GM20431 (cell line): ENCODE measurements around the gene ZNF831.

Source experiments
- in situ Hi-C: fragments of 300-500 bp; cut with MseI, MboI; formaldehyde crosslinking; loops from one replicate; pipeline ENCODE4 v1.15.0; 2020; ENCODE audit warnings: low sequenced_read_pairs; ENCODE audit not compliant: unreplicated experiment

Gene ZNF831

GRCh38 chr20:59139998-59140397 lies 23.6 kb upstream of the ZNF831 start:
- in situ Hi-C loops: no loop called here

- in situ Hi-C loops: no loop called here
Measured at GRCh38 chr20:59141818-59142581, 21.6 kb upstream of the ZNF831 start.

- in situ Hi-C loops: no loop called here
Measured at GRCh38 chr20:59143326-59143725, 20.3 kb upstream of the ZNF831 start.

- in situ Hi-C loops: no loop called here
Measured at GRCh38 chr20:59144179-59144830, 19.3 kb upstream of the ZNF831 start.

DNA sequence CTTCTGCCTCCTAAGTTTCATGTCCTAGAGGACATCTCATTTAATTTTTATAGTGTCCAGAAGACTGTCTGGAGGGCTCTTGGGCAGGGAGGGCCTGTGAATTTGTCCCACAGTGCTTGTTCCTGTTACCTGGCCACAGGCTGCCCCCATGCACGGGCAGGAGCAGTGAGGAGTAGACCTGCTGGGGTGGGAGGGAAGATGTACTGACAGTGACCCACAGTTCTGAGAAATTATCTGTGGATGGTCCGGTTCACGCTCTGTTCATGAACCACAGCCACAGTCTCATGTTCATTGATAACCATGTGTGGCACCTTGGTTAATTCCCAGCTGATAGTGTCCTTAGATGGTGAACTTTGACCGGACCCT lies 18.8 kb upstream of the ZNF831 start:
- in situ Hi-C loops: no loop called here

- in situ Hi-C loops: no loop called here
Measured at GRCh38 chr20:59145247-59145923, 18.2 kb upstream of the ZNF831 start.

DNA sequence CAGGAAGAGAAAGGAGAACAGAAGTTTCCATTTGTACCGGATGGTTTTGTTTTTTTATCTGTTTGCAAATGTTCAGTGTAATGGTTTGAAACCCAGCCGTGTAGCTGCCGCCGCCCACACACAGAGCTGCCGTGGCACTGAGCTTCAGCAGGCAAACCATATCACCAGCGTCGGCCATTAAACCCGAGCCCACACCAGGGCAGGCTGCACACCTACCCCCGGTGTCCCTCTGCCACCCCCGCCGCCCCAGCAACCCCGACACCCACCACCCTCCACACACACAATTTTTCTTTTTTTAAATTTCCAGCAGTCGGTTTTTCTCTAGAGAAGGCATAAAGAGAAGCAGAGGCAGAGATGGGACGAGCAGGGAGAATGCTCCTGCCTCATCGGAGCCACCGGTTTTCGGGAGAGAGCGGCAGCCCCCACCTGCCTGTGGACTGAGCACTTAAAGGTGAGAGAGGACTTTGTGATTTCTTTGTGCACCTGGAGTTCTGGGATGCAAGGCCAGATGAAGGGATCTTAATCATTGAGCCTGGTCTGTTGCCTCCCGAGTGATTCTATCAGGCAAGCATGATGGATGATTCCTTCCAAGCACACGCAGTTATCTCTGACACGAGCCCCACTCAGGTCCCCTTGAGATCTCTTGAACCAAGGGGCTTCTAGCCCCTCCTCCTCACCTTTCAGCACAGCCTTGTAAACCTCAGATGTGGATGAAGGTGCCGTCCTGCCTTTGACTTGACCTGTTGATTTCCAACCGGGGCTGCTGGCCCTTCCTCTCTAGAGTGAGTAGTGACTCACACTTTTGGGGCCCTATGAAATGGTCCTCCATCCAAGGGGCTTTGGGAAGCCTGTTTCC lies 17.5 kb upstream of the ZNF831 start:
- in situ Hi-C loops: no loop called here

- in situ Hi-C loops: no loop called here
Measured at GRCh38 chr20:59146780-59147565, 16.6 kb upstream of the ZNF831 start.

GRCh38 chr20:59147586-59147985 lies 16.0 kb upstream of the ZNF831 start:
- in situ Hi-C loops: no loop called here

DNA sequence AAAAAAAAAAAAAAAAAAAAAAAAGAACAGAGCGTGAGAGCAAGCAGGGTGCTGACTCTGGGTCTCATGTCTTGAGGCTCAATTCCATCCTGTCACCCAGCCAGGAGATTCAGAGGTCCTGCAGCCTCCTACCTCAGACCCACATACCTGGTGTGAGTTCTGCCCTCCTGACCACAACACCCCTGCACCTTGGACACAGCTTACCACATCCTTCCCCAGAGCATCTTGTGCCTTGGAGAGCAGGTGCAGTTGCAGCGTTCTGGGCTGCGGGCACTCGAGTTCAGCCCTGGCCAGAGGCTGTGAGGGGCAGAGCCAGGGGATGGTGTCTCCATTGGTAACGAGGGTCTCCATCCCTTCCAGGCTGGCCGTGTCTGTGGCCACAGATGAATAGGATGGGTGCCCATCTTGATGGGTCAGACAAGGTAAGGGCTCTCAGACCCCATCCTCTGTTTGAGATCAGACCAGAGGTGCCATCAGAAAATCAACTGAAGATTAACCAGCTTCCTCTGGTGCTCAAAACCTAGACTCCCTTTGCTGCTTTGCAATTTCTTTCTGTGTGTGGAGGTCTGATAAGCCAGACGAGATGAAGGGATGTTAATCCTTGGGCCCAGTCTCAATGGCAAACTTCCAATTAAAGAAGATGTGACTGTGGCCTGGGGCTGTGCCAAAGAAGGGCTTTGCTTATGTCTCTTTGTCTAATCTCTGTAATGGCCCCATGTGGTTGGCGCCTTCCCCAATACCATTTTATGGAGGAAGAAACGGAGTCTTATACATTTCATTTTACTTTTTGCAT lies 14.7 kb upstream of the ZNF831 start:
- in situ Hi-C loops: no loop called here

DNA sequence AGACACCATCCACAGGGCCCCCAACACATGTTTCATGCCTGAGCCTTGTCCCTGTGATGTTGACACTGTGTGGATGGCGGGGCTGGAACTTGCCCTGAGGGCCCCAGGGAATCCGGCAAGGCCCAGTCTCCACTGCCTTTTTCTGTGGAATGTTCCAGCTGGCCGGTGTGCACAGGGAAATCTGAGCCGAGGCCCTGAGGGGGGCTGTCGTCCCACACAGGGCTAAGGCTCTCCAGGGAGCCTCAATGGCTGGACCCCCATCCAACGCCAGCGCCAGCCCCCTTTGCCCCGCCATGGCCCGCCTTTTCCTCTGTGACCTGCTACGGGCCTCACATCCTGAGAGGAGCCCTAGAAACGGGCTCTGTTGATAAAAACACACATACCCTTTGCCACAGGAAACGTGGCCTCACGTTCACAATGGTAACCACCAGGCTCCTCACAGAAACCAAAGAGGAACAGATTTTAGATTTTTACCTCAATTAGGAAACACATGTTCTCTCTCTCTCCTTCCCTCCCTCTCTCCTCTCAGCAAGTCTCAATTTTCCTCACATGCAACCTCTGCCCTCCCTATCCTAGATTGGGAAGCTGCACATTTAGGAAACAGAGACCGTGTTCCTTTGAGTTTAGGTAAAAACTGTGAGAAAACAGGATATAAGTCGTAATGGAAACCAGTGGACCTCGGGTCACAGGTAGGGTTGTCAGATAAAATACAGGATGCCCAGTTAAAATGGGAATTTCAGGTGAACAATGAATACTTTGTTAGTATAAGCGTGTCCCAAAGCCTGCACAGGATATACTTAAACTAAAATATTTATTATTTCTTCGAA lies 13.7 kb upstream of the ZNF831 start:
- in situ Hi-C loops: no loop called here

- in situ Hi-C loops: no loop called here
Measured at GRCh38 chr20:59150821-59151251, 12.8 kb upstream of the ZNF831 start.

- in situ Hi-C loops: no loop called here
Measured at GRCh38 chr20:59151391-59151790, 12.2 kb upstream of the ZNF831 start.

GRCh38 chr20:59151820-59152219 lies 11.8 kb upstream of the ZNF831 start:
- in situ Hi-C loops: no loop called here

DNA sequence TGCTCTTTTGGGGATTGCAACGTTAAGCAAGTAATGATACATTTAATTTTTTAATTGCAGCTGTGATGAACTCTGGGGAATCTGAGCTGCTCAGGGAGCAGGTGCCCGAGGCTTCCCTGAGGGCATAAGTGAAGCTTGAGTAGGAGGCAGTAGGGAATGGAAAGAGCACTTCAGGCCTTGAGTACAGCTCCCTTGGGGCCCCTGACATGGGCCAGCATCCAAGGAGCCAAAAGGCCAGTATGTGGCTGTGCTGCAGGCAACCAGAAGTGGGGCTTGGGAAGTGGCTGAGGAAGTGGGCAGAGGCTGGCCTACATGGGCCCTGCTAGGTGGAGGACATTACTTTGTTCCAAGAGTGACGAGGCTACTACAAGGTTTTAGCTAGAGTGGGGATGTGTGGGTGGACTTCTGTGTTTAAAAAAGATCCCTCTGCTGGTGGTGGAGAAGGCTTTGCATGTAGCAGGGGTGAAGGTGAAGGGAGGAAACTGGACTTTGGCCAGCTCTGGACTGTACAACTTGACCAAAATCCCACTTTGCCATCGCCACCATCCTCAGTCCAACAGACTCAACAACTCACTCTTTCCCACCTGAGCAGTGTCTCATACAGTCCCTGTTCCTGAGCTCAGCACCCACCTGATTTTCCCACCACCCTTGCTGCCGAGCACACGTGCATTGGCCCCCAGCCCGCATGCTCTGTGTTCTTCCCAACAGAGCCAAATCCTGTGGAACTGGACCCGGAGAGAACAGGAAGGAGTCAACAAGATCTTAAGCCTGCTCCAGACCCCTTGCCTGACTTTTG lies 10.9 kb upstream of the ZNF831 start:
- in situ Hi-C loops: no loop called here

- in situ Hi-C loops: no loop called here
Measured at GRCh38 chr20:59153355-59153681, 10.3 kb upstream of the ZNF831 start.

DNA sequence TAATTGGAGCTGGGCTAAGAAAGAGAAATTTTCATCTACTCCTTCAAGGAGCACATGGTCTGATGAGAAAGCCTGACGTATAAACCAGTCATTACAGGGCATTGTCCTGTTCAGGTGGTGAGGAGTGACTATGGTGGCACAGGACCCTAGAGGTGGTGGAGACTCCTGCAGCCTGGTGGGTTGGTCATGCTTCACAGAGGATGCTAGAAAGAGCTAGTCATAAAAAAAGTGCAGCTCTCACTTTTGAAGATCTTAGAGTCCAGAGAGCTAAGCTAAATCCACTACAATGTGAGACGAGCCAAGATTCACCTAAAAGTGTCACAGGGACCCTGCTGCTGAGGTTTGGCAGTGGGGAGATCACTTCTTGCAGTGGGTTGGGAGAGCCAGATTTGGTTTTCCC lies 9.8 kb upstream of the ZNF831 start:
- in situ Hi-C loops: no loop called here
